ENCODE measurements around the gene PAK1. TPM values are rescaled to one million over a fixed set of nuclear protein-coding genes. Genes with fewer than 3 reads are reported as not detected.

Gene PAK1
- total and polyA plus RNA-seq, 2 of the 4 experiments (the other 2 are of a cell fraction), result 34.3 to 60.6 TPM

GRCh38 chr11:77318600-77318999, 155.3 kb downstream of the PAK1 start:
- dilution Hi-C loops (cut with HindIII; ENCODE audit: low sequenced_read_pairs, unreplicated experiment), result no loop called here
- Histone ChIP-seq H4K5ac (ENCODE audit: low read depth, low read length) (no peak overlapping the region), H2BK5ac (ENCODE audit: low read depth, low read length, poor library complexity, severe bottlenecking) (no peak overlapping the region), H3K4me2 (ENCODE audit: low read depth, low read length) (no peak overlapping the region), H4K8ac (ENCODE audit: low read depth in 2 of 2, low read length in 2 of 2) (no peak overlapping the region), H3K9me3 (ENCODE audit: control insufficient read depth, insufficient read depth, low read length) (no peaks in the 10 kb centered on the region), H4K20me1 (ENCODE audit: insufficient read depth, low read length) (peaks cover 4% of the 10 kb centered on the region; the same call in 1 of the 2 replicates), H3K18ac (ENCODE audit: low read depth, low read length) (no peak overlapping the region), H3K9me1 (ENCODE audit: insufficient read depth, low read length) (peaks cover 8% of the 10 kb centered on the region), H2BK20ac (ENCODE audit: low read depth, low read length) (no peak overlapping the region), H3K14ac (replicated peaks; ENCODE audit: low read depth, low read length) (no peak overlapping the region), H3K4ac (ENCODE audit: low read depth, low read length) (no peak overlapping the region), H3K9ac (ENCODE audit: low read depth, low read length) (no peak overlapping the region), H2BK15ac (ENCODE audit: low read depth, low read length) (no peak overlapping the region), H3K27ac (ENCODE audit: insufficient read depth, low read length) (no peak overlapping the region), H3K27me3 (ENCODE audit: control insufficient read depth, insufficient read depth, low read length) (no peaks in the 10 kb centered on the region), H3K56ac (ENCODE audit: extremely low read depth, insufficient read depth, low read length) (no peak overlapping the region), H2AK9ac (replicated peaks; ENCODE audit: low read depth, low read length, poor library complexity) (no peak overlapping the region), H3K36me3 (ENCODE audit: control insufficient read depth, insufficient read depth, low read length) (no peaks in the 10 kb centered on the region), H3K23ac (ENCODE audit: low read depth, low read length) (no peak overlapping the region), H2AK5ac (ENCODE audit: low read depth, low read length) (no peak overlapping the region), H2AFZ (replicated peaks; ENCODE audit: low read length, poor library complexity) (no peak overlapping the region), H2BK120ac (ENCODE audit: low read depth, low read length) (no peak overlapping the region), H3K4me3 (ENCODE audit: insufficient read depth, low read depth, low read length) (no peak overlapping the region), H4K91ac (ENCODE audit: insufficient read depth, low read depth, low read length) (no peak overlapping the region), H3K79me1 (ENCODE audit: low read depth in 1 of 2, low read length in 2 of 2) (no peaks in the 10 kb centered on the region; a peak in 1 of 4 replicates), H3K4me1 (ENCODE audit: control insufficient read depth, insufficient read depth, low read length) (peaks cover 2% of the 10 kb centered on the region; the same call in 1 of the 2 replicates)
- DNase-seq, result no peak
- in situ Hi-C loops (cut with MboI; ENCODE audit: low sequenced_read_pairs), result no loop called here
- ChIA-PET POLR2A (ENCODE audit: unreplicated experiment) (interaction anchor here (0.6 kb wide), 1 partner anchor 160 kb away, joined by 3 read pairs; no protein-coding TSS in a partner anchor), CTCF (interaction anchor here (0.6 kb wide), 1 partner anchor 47 kb away, joined by 3 read pairs; no protein-coding TSS in a partner anchor)
- no CpG with 5 or more reads among the region's 2 CpGs for WGBS, 2 experiments (ENCODE audit: extremely low coverage in 2 of 2, insufficient read length in 1 of 2)
- BruUV-seq (replicated peaks), result no TSS peak
- TF ChIP-seq USF2 (IDR thresholded peaks at IDR 0.05; ENCODE audit: low read depth, low read length) (no peak), MXI1 (IDR thresholded peaks at IDR 0.05; ENCODE audit: borderline replicate concordance, low read depth, low read length) (no peak), CHD1 (IDR thresholded peaks at IDR 0.05; ENCODE audit: low read depth, low read length) (no peak), POLR2A (IDR thresholded peaks at IDR 0.05; ENCODE audit: low read depth, low read length) (no peak), RFX5 (IDR thresholded peaks at IDR 0.05; ENCODE audit: low read depth, low read length) (no peak), RAD21 (IDR thresholded peaks at IDR 0.05; ENCODE audit: low read length) (no peak), MAZ (IDR thresholded peaks at IDR 0.05; ENCODE audit: borderline replicate concordance, low read depth, low read length) (no peak), CEBPB (IDR thresholded peaks at IDR 0.05; ENCODE audit: low read depth, low read length) (no peak)
- intact Hi-C loops (cut with micrococcal nuclease), result no loop called here
- ATAC-seq (ENCODE audit: low read depth), result no peak

Measured in IMR-90 (cell line).